Activated naive CD8-positive, alpha-beta T cell treated with anti-CD3 and anti-CD28 coated beads, Interleukin-2, amount 10 ng/mL, durations not matched to agents 7 days and 5 days (primary cell): ENCODE results near the gene NAGLU. TPM values are rescaled to one million over a fixed set of nuclear protein-coding genes. Genes with fewer than 3 reads are reported as not detected.

ENCODE experiments used
- ATAC-seq: fragments of 150-1000 bp; cut with Tn5 transposase; one replicate; pipeline ENCODE4 v1.10.0; 2021; ENCODE audit warnings: low read depth, moderate library complexity
- POLR2A ChIA-PET: fragments of 350-600 bp; sonication (Branson Sonifier 250); formaldehyde crosslinking; loops from one replicate; lab custom pipeline; 2021; ENCODE audit warnings: antibody characterized with exemption; lab: Charles Lee
- DNase-seq: peaks from one replicate; pipeline ENCODE4 v3.0.0; 2021
- H3K27ac Mint-ChIP-seq: one replicate; pipeline ENCODE4 v1.8.0; 2022; ENCODE audit warnings: mild to moderate bottlenecking, mixed read lengths
- H3K27me3 Mint-ChIP-seq: one replicate; pipeline ENCODE4 v1.8.0; 2022; ENCODE audit warnings: mild to moderate bottlenecking, moderate library complexity, mixed read lengths
- H3K36me3 Mint-ChIP-seq: one replicate; pipeline ENCODE4 v1.8.0; 2021; ENCODE audit warnings: mild to moderate bottlenecking, mixed read lengths
- H3K4me1 Mint-ChIP-seq: one replicate; pipeline ENCODE4 v1.8.0; 2021; ENCODE audit warnings: mixed read lengths
- H3K4me3 Mint-ChIP-seq: one replicate; pipeline ENCODE4 v1.8.0; 2022; ENCODE audit warnings: mild to moderate bottlenecking, moderate library complexity, mixed read lengths
- H3K9me3 Mint-ChIP-seq: one replicate; pipeline ENCODE4 v1.8.0; 2021; ENCODE audit warnings: mixed read lengths
- microRNA-seq: library from miRNA; unstranded; fragments of <30 nt; microRNA quantifications from one replicate; pipeline ENCODE4 v1.2.0, GENCODE V29; 2022
- total RNA-seq, 2 experiments: library from RNA; stranded (reverse); gene quantifications; one replicate each; pipeline ENCODE4 v1.2.3, GENCODE V29; 2021

NAGLU gene
- total RNA-seq, 2 experiments from 2014 or later = 22.9 to 23.9 TPM

GRCh38 chr17:42579794-42580551 lies 43.9 kb downstream of the NAGLU start:
- POLR2A ChIA-PET = interaction anchor here (1.0 to 1.3 kb wide), 2 partner anchors 29 to 32 kb away, joined by 4 read pairs; partner anchors contain the start of genes RETREG3 and TUBG1
- Mint-ChIP-seq H3K4me3 (peak overlapping the region; percentile 2), H3K4me1 (peaks cover 15% of the 10 kb centered on the region), H3K27me3 (no peaks in the 10 kb centered on the region), H3K36me3 (peaks cover 15% of the 10 kb centered on the region), H3K9me3 (no peaks in the 10 kb centered on the region), H3K27ac (peak overlapping the region; percentile 3)
- no peak for DNase-seq
- no peak for ATAC-seq

GRCh38 chr17:42581744-42582270 lies 45.8 kb downstream of the NAGLU start:
- POLR2A ChIA-PET = interaction anchor here (0.7 kb wide), 1 partner anchor 27 kb away, joined by 3 read pairs; no protein-coding TSS in a partner anchor
- Mint-ChIP-seq H3K27me3 (no peaks in the 10 kb centered on the region), H3K27ac (no peak overlapping the region), H3K36me3 (peaks cover 13% of the 10 kb centered on the region), H3K9me3 (no peaks in the 10 kb centered on the region), H3K4me1 (peaks cover 6% of the 10 kb centered on the region), H3K4me3 (no peak overlapping the region)
- DNase-seq (no peak), ATAC-seq (no peak)

- H3K4me1 Mint-ChIP-seq = no peaks in the 10 kb centered on the region
- POLR2A ChIA-PET = no interaction called here
- H3K36me3 Mint-ChIP-seq = peaks cover 19% of the 10 kb centered on the region
- H3K9me3 Mint-ChIP-seq = no peaks in the 10 kb centered on the region
- no peak for DNase-seq
- ATAC-seq = no peak
- H3K27me3 Mint-ChIP-seq = no peaks in the 10 kb centered on the region
- no peak overlapping the region for H3K4me3 Mint-ChIP-seq
- H3K27ac Mint-ChIP-seq = no peak overlapping the region
These were observed 48.8 kb downstream of the NAGLU start for GRCh38 chr17:42584880-42585279.

- H3K4me1 Mint-ChIP-seq = peaks cover 2% of the 10 kb centered on the region
- H3K27ac Mint-ChIP-seq = no peak overlapping the region
- H3K36me3 Mint-ChIP-seq = peaks cover 19% of the 10 kb centered on the region
- DNase-seq = no peak
- H3K4me3 Mint-ChIP-seq = no peak overlapping the region
- no peaks in the 10 kb centered on the region for H3K9me3 Mint-ChIP-seq
- ATAC-seq = no peak
- POLR2A ChIA-PET = no interaction called here
- no peaks in the 10 kb centered on the region for H3K27me3 Mint-ChIP-seq
These were observed 49.3 kb downstream of the NAGLU start for GRCh38 chr17:42585353-42585752.

- Mint-ChIP-seq H3K27ac (no peak overlapping the region), H3K27me3 (no peaks in the 10 kb centered on the region), H3K4me3 (no peak overlapping the region), H3K36me3 (peaks cover 20% of the 10 kb centered on the region), H3K9me3 (no peaks in the 10 kb centered on the region), H3K4me1 (peaks cover 6% of the 10 kb centered on the region)
- ATAC-seq (no peak), DNase-seq (no peak)
- POLR2A ChIA-PET = no interaction called here
These were observed 50.6 kb downstream of the NAGLU start for GRCh38 chr17:42586514-42587230.

GRCh38 chr17:42590886-42591285 lies 54.8 kb downstream of the NAGLU start:
- ATAC-seq (no peak), DNase-seq (no peak)
- Mint-ChIP-seq H3K4me3 (peak overlapping the region; percentile 42), H3K27me3 (no peaks in the 10 kb centered on the region), H3K27ac (peak overlapping the region; percentile 43), H3K4me1 (peaks cover 11% of the 10 kb centered on the region), H3K36me3 (peaks cover 19% of the 10 kb centered on the region), H3K9me3 (no peaks in the 10 kb centered on the region)
- POLR2A ChIA-PET = no interaction called here

GRCh38 chr17:42591411-42591810 lies 55.4 kb downstream of the NAGLU start:
- no peaks in the 10 kb centered on the region for H3K27me3 Mint-ChIP-seq
- DNase-seq (no peak), ATAC-seq (no peak)
- H3K27ac Mint-ChIP-seq = no peak overlapping the region
- H3K4me3 Mint-ChIP-seq = no peak overlapping the region
- POLR2A ChIA-PET = interaction anchor here (0.6 kb wide), 1 partner anchor 14 kb away, joined by 4 read pairs; the partner anchor contains the start of gene PSMC3IP
- no peaks in the 10 kb centered on the region for H3K9me3 Mint-ChIP-seq
- H3K36me3 Mint-ChIP-seq = peaks cover 21% of the 10 kb centered on the region
- H3K4me1 Mint-ChIP-seq = peaks cover 12% of the 10 kb centered on the region

Small RNA genes within 50 kb of the gene (microRNA-seq; reads per million reads assigned to microRNA genes)
- gene MIR5010 = not detected
- gene MIR548AT = not detected

Other genes starting within 250 kb of the NAGLU start
- 100 to 1,000 TPM; 125 to 131 TPM for gene STAT5A, start 247.7 kb upstream of the NAGLU start, total RNA-seq
- gene STAT3, start 147.8 kb upstream of the NAGLU start, total RNA-seq = 100 to 1,000 TPM; 128 to 131 TPM
- 1 to 10 TPM; 5.1 to 5.3 TPM for gene CAVIN1, start 113.0 kb upstream of the NAGLU start, total RNA-seq
- 1 to 10 TPM; 8.1 TPM for gene ATP6V0A1, start 77.4 kb upstream of the NAGLU start, total RNA-seq
- 1 to 10 TPM; 1.2 TPM for gene HSD17B1, start 16.7 kb downstream of the NAGLU start, total RNA-seq
- 10 to 100 TPM; 83.3 to 98.1 TPM for gene COASY, start 25.9 kb downstream of the NAGLU start, total RNA-seq
- 10 to 100 TPM; 62.9 to 64.9 TPM for gene MLX, start 30.9 kb downstream of the NAGLU start, total RNA-seq
- 10 to 100 TPM; 15.9 to 16.9 TPM for gene PSMC3IP, start 41.5 kb downstream of the NAGLU start, total RNA-seq
- gene RETREG3, start 73.1 kb downstream of the NAGLU start, total RNA-seq = 10 to 100 TPM; 82.2 to 82.3 TPM
- gene TUBG1, start 73.4 kb downstream of the NAGLU start, total RNA-seq = 10 to 100 TPM; 55.6 to 57.6 TPM
- 10 to 100 TPM; 17.0 to 19.2 TPM for gene TUBG2, start 123.0 kb downstream of the NAGLU start, total RNA-seq
- 1 to 10 TPM in 1 of 2 experiments, under 1 TPM in 1; 0.94 to 1.8 TPM for gene PLEKHH3, start 140.8 kb downstream of the NAGLU start, total RNA-seq
- under 1 TPM; 0.33 to 0.57 TPM for gene CCR10, start 145.6 kb downstream of the NAGLU start, total RNA-seq
- 1 to 10 TPM; 3.6 to 4.6 TPM for gene CNTNAP1, start 146.3 kb downstream of the NAGLU start, total RNA-seq
- 10 to 100 TPM; 83.1 to 98.4 TPM for gene EZH1, start 208.8 kb downstream of the NAGLU start, total RNA-seq
- not detected for gene RAMP2, start 225.0 kb downstream of the NAGLU start, total RNA-seq
- 10 to 100 TPM; 61.0 to 63.5 TPM for gene VPS25, start 237.2 kb downstream of the NAGLU start, total RNA-seq
- under 1 TPM; 0.43 to 0.78 TPM for gene WNK4, start 244.4 kb downstream of the NAGLU start, total RNA-seq